Measurements from ENCODE around the gene HOXA1. TPM values are rescaled to one million over a fixed set of nuclear protein-coding genes. Genes with fewer than 3 reads are reported as not detected.

HOXA1 gene
- total RNA-seq, 4 donors from 2014 or later: 0.17 to 1.4 (median 0.56) TPM

- DNase-seq (ENCODE audit: extremely low spot score): no peak
- no peak for TF ChIP-seq EP300 (IDR thresholded peaks at IDR 0.05)
- Histone ChIP-seq H3K36me3 (no peaks in the 10 kb centered on the region), H3K4me1 (peaks cover 11 to 68% (median 59%) of the 10 kb centered on the region in 4 donors), H3K9me3 (no peaks in the 10 kb centered on the region), H3K27me3 (peaks cover 0 to 16% (median 3%) of the 10 kb centered on the region in 4 donors), H3K27ac (replicated peaks in 1 of 4) (peak overlapping the region; percentile 96 to 99 (median 99)), H3K4me3 (peak overlapping the region; percentile 83 to 96 (median 90))
- intact Hi-C loops (cut with DNase I): loop anchor here (10.0 kb wide), 2 partner anchors 115 to 935 kb away; partner anchors contain the start of genes CBX3 and HNRNPA2B1
- WGBS: 58% methylated on average over 15 of the region's 15 CpGs
These were observed 44.5 kb upstream of the HOXA1 start for GRCh38 chr7:27140126-27140857.

GRCh38 chr7:27139334-27140125 is 43.7 kb upstream of the HOXA1 start:
- Histone ChIP-seq H3K4me1 (peaks cover 11 to 70% (median 60%) of the 10 kb centered on the region in 4 donors), H3K9me3 (no peaks in the 10 kb centered on the region), H3K36me3 (no peaks in the 10 kb centered on the region), H3K27me3 (peaks cover 0 to 10% (median 1%) of the 10 kb centered on the region in 4 donors), H3K4me3 (peak overlapping the region; percentile 56 to 95 (median 84)), H3K27ac (replicated peaks in 1 of 4) (peak overlapping the region; percentile 96 to 99 (median 99))
- intact Hi-C loops (cut with DNase I): loop anchor here (10.0 kb wide), 2 partner anchors 115 to 935 kb away; partner anchors contain the start of genes CBX3 and HNRNPA2B1
- no peak for DNase-seq (ENCODE audit: extremely low spot score)
- TF ChIP-seq POLR2A (IDR thresholded peaks at IDR 0.05; ENCODE audit: low read depth) (no peak), POLR2AphosphoS5 (IDR thresholded peaks at IDR 0.05) (no peak), CTCF (IDR thresholded peaks at IDR 0.05) (no peak), EP300 (IDR thresholded peaks at IDR 0.05) (no peak)
- 54% methylated on average over 18 of the region's 53 CpGs for WGBS

GRCh38 chr7:27138985-27139333 is 43.2 kb upstream of the HOXA1 start:
- H3K27ac ChIP-seq (replicated peaks in 1 of 4): peak overlapping the region; percentile 96 to 99 (median 99)
- WGBS: 59% methylated on average over 11 of the region's 11 CpGs
- peaks cover 11 to 70% (median 60%) of the 10 kb centered on the region in 4 donors for H3K4me1 ChIP-seq
- no peaks in the 10 kb centered on the region for H3K36me3 ChIP-seq
- H3K4me3 ChIP-seq: peak overlapping the region; percentile 56 to 95 (median 84)
- no peaks in the 10 kb centered on the region for H3K9me3 ChIP-seq
- intact Hi-C loops (cut with DNase I): no loop called here
- no peak for DNase-seq (ENCODE audit: extremely low spot score)
- H3K27me3 ChIP-seq: peaks cover 0 to 4% (median 0%) of the 10 kb centered on the region in 4 donors
- TF ChIP-seq POLR2AphosphoS5 (IDR thresholded peaks at IDR 0.05): no peak
- no peak for TF ChIP-seq POLR2A (IDR thresholded peaks at IDR 0.05; ENCODE audit: low read depth)
- TF ChIP-seq EP300 (IDR thresholded peaks at IDR 0.05): no peak
- no peak for TF ChIP-seq CTCF (IDR thresholded peaks at IDR 0.05)

GRCh38 chr7:27138472-27138871 is 42.7 kb upstream of the HOXA1 start:
- DNase-seq (ENCODE audit: extremely low spot score): no peak
- Histone ChIP-seq H3K9me3 (no peaks in the 10 kb centered on the region), H3K4me3 (peak overlapping the region; percentile 56 to 95 (median 84)), H3K27me3 (peaks cover 0 to 4% (median 0%) of the 10 kb centered on the region in 4 donors), H3K27ac (replicated peaks in 1 of 4) (peak overlapping the region; percentile 96 to 99 (median 99)), H3K36me3 (no peaks in the 10 kb centered on the region), H3K4me1 (peaks cover 11 to 72% (median 61%) of the 10 kb centered on the region in 4 donors)
- WGBS: 67% methylated on average over 1 of the region's 1 CpG
- TF ChIP-seq CTCF (IDR thresholded peaks at IDR 0.05): no peak
- TF ChIP-seq POLR2AphosphoS5 (IDR thresholded peaks at IDR 0.05): no peak
- TF ChIP-seq EP300 (IDR thresholded peaks at IDR 0.05): no peak
- no peak for TF ChIP-seq POLR2A (IDR thresholded peaks at IDR 0.05; ENCODE audit: low read depth)
- intact Hi-C loops (cut with DNase I): no loop called here

All from esophagus muscularis mucosa (tissue), 4 donors.